Measurements from ENCODE around the gene RFPL4A.
"Not testable (repeated sequence)": the region's sequence is repeated elsewhere in the genome, so short reads cannot be mapped to it uniquely, and the experiment has no call there.

The RFPL4A gene

GRCh38 chr19:55758797-55759196 lies at the start of gene RFPL4A:
RFPL4A (plus strand) TSS chr19:55759097; CDS start chr19:55761801, 2,704 bp downstream.
- not testable (repeated sequence) for DNase-seq

- DNase-seq = no peak
Measured at GRCh38 chr19:55711719-55712118, 47.2 kb upstream of the RFPL4A start.

GRCh38 chr19:55712804-55713631 lies 45.9 kb upstream of the RFPL4A start:
- no peak for DNase-seq

- DNase-seq = no peak
Measured at GRCh38 chr19:55716531-55716930, 42.4 kb upstream of the RFPL4A start.

- DNase-seq = no peak
Measured at GRCh38 chr19:55717251-55717650, 41.6 kb upstream of the RFPL4A start.

GRCh38 chr19:55717879-55718711 lies 40.8 kb upstream of the RFPL4A start:
- DNase-seq = not testable (repeated sequence)

GRCh38 chr19:55720214-55720746 lies 38.6 kb upstream of the RFPL4A start:
- DNase-seq = no peak

GRCh38 chr19:55720801-55721200 lies 38.1 kb upstream of the RFPL4A start:
- no peak for DNase-seq

GRCh38 chr19:55723491-55723890 lies 35.4 kb upstream of the RFPL4A start:
- DNase-seq = no peak

- DNase-seq = not testable (repeated sequence)
Measured at GRCh38 chr19:55730378-55730777, 28.5 kb upstream of the RFPL4A start.

GRCh38 chr19:55738302-55738701 lies 20.6 kb upstream of the RFPL4A start, which contains the start of gene NLRP9:
NLRP9 (minus strand) TSS chr19:55738402; CDS start chr19:55738374, 28 bp downstream.
- DNase-seq = no peak

- DNase-seq = no peak
Measured at GRCh38 chr19:55750715-55751114, 8.2 kb upstream of the RFPL4A start.

- DNase-seq = no peak
Measured at GRCh38 chr19:55753401-55753800, 5.5 kb upstream of the RFPL4A start.

- DNase-seq = not testable (repeated sequence)
Measured at GRCh38 chr19:55756808-55757207, 2.1 kb upstream of the RFPL4A start.

GRCh38 chr19:55766466-55766865 lies 7.6 kb downstream of the RFPL4A start:
- DNase-seq = no peak

- not testable (repeated sequence) for DNase-seq
Measured at GRCh38 chr19:55768818-55769217, 9.9 kb downstream of the RFPL4A start, which contains the start of gene RFPL4AL1. RFPL4AL1 (plus strand) TSS chr19:55769118; CDS start chr19:55771805, 2,687 bp downstream.

- not testable (repeated sequence) for DNase-seq
Measured at GRCh38 chr19:55769632-55770031, 10.7 kb downstream of the RFPL4A start.

GRCh38 chr19:55777528-55777927 lies 18.6 kb downstream of the RFPL4A start:
- no peak for DNase-seq

GRCh38 chr19:55778331-55778730 lies 19.4 kb downstream of the RFPL4A start:
- DNase-seq = no peak

- no peak for DNase-seq
Measured at GRCh38 chr19:55781112-55781511, 22.2 kb downstream of the RFPL4A start.

GRCh38 chr19:55795021-55795420 lies 36.1 kb downstream of the RFPL4A start:
- no peak for DNase-seq

GRCh38 chr19:55801416-55801815 lies 42.5 kb downstream of the RFPL4A start:
- no peak for DNase-seq

GRCh38 chr19:55802281-55802680 lies 43.4 kb downstream of the RFPL4A start:
- no peak for DNase-seq

Data from stimulated activated naive CD4-positive, alpha-beta T cell treated with Interleukin-2 at 50 U/mL for 16 hours (primary cell).